Raji (cell line): ENCODE data around the gene SCAF8.

Experiments
- POLR2A ChIP-seq: IDR thresholded peaks from 2 replicates; pipeline ENCODE4 v1.6.1; 2011; ENCODE audit warnings: low read depth, low read length, control low read depth; ENCODE audit not compliant: insufficient read depth

Gene SCAF8, protein sequence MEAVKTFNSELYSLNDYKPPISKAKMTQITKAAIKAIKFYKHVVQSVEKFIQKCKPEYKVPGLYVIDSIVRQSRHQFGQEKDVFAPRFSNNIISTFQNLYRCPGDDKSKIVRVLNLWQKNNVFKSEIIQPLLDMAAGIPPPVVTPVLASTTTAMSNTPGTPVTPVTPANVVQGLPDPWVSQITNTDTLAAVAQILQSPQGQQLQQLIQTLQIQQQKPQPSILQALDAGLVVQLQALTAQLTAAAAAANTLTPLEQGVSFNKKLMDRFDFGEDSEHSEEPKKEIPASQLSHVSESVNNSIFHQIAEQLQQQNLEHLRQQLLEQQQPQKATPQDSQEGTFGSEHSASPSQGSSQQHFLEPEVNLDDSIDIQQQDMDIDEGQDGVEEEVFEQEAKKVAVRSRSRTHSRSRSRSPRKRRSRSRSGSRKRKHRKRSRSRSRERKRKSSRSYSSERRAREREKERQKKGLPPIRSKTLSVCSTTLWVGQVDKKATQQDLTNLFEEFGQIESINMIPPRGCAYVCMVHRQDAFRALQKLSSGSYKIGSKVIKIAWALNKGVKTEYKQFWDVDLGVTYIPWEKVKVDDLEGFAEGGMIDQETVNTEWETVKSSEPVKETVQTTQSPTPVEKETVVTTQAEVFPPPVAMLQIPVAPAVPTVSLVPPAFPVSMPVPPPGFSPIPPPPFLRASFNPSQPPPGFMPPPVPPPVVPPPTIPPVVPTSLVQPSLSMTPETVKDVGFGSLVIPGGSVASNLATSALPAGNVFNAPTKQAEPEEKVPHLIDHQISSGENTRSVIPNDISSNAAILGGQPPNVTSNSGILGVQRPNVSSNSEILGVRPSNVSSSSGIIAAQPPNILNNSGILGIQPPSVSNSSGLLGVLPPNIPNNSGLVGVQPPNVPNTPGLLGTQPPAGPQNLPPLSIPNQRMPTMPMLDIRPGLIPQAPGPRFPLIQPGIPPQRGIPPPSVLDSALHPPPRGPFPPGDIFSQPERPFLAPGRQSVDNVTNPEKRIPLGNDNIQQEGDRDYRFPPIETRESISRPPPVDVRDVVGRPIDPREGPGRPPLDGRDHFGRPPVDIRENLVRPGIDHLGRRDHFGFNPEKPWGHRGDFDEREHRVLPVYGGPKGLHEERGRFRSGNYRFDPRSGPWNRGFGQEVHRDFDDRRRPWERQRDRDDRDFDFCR (N-terminal part only)

DNA sequence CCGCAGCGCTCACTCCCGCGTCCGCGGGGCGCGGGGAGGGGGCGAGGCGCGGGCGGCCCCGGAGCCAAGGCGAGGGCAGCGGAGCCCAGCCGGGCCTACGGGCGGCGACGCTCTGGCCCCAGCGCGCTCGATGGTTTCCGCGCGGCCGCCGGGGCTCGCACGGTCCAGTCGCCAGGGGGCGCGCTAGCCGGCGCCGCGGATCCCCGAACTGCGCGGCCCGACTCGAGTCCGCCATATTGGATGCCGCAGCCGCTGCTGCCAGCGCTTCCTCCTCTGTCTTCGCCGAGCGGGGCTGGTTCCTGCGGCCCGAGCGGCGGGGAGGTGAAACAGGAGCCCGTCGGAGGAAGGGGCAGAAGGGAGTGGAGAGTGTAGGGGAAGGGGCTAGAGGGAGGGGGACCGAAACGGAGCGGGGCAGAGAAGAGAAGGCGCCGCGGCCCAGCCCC is at the start of gene SCAF8:
Gene SCAF8 (plus strand): TSS at position 234 of the 443 bp plus-strand sequence. CDS start 485 bp downstream, outside the sequence.
- peak; percentile 80 for TF ChIP-seq POLR2A

DNA sequence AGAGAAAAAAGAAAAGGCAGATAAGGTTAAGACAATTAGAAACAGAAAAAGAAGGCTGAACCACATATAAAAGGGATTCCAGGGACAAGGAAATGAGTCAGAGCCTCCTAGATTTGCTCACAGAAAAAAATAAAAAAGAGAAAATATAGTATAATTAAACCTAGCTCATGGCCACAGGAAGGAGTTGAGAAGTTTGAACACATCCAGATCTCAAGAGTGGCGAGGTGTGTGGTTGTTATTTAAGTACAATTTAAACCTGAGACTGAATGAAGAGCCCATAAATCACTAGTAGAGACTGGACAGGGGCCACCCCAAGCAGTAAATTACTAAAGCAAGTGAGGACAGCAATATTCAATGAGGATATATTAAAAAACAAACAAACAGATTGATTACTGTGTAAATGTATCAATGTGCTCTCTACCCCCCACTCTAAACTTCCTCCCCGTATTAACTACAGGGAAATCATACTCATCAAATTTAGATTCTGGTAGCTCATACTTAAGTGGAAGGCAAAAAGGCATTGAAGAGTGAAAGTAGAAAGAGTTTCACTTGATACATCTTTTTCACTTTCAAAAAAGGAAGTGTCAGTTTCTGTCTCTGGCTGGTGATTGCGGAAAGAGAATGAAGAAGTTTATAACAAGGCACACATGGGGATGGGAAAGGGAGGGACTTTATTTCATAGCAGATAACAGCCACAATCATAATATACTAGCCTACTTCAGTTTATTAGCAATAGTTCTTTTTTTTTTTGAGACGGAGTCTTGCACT is 49.3 kb upstream of the SCAF8 start:
- TF ChIP-seq POLR2A, result 0 out of 2 replicates have a peak, but pooled peaks have one; percentile 13

DNA sequence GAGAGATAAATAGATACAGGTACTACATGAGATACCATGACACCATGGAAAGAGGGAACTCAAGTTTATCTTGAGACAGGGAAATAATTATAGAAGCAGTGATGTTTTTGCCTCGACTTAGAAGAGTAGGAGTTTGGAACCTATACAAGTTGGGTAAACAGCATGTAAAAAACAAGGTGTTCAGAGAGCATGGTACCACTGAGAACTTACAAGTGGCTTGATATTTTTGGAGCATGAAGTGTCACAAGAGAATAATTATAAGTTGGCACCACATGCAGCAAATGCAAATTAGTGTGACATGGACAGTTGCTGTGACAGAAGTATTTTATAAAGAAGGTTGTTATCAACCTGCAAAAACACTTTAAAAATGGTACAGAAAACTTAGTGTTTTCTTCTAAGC is 47.1 kb upstream of the SCAF8 start:
- TF ChIP-seq POLR2A, result no peak

DNA sequence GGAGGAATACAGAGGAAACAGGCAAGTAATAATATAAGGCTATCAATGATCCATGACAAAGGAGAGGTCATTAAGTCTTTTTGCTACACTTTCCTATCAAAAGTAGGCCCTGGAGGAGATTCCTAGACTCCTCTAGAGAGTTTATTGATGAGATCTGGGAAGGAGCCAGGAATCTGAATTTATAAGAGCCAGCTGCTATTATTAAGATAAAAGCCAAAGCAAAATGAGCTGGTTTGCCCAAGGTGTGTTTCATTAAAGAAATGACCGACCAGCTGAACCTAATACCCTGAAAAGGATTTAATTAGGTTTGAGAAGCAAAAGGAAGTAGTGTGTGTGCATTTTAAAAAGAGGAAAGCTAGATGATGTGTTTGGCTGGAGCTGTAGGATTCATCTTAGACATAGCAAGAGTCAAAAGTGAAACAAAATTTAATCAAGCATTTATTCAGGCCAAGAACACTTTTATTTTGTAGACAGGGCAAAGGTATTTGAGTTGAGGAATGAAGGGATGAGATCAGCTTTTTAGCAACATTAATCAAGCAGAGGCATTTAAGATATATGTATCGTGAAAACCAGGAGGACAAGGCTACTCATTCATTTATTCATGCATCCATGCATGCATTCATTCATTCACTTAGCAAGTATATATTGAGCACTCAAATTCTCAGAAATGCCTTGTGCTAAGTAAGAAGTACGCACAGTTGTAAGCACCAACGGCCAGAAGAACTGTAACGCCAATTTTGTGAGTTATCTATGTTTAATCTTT is 43.5 kb upstream of the SCAF8 start:
- TF ChIP-seq POLR2A, result no peak

DNA sequence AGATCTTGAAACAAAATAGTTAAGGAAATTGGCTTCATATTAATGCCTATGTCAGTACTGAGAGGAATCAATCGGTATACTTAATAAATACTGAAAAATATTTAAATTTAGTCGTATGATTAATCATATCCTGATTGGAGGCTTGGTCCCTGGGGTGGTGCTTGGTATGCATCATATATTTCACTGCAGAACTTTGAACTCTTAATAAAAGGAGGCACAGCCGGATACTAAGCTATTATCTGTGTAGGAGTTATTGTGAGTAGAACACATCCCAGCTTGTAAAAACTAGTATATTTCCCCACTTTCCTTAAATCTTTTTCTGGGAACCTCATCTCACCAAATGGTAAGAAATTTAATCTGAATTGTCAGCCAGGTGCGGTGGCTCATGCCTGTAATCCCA is 42.4 kb upstream of the SCAF8 start:
- TF ChIP-seq POLR2A, result no peak

DNA sequence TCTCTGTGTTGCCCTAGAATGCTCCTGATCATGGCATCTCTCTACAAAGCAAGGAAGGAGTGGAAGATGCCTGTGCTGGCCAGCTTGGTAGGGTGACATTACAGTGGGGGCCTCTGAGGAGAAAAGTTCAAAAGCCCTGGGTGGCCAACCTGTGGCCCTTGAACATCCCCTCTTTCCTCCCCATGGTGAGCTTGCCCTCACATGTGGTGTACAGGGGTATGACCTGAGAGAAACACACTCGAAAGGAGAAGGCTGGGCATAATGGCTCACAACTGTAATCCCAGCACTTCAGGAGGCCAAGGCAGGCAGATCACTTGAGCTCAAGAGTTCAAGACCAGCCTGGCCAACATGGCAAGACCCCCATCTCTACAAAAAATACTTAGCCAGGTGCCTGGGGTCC is 36.6 kb upstream of the SCAF8 start:
- no peak for TF ChIP-seq POLR2A

DNA sequence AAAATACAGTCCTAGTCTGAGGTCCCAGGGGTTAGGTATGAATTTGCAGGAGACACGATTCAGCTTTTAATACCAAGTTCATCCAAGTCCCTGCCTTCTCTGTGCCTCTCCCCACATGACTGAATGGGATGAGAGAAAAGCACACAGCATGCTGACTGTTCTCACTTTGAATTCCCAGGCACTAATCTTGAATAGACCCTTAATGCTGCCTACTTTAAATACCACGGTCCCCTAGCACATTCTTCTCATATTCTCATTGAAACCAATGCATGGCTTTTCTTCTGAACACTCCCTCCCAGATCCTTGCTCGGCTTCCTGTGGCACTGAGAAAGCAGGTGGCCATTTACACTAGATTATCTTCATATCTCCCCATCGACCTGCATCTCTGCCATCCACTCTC is 30.1 kb upstream of the SCAF8 start:
- no peak for TF ChIP-seq POLR2A

DNA sequence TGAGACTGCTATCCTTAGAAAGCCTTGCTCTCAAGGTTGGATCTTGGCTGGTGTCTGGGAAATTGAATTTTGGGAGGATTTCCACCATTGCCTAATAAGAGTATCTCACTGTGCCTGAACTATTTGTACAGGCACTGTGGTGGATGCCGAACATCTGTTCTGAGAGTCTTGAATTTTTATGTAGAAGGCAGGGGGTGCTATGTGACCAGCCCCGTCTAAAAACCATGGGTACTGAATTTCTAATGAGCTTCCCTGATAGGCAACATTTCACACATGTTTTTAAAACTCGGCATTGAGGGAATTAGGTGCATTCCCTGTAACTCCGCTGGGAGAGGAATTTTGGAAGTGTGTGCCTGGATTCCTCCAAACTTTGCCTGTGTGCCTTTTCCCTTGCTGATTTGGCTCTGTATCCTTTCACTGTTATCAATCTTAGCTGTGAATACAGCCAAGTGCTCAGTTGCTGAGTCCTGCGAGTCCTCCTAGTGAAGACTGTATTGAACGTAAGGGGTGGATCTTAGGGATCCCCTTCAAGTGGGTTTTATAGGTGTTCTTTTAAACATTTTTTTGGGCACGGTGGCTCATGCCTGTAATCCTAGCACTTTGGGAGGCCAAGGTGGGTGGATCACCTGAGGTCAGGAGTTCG is 27.6 kb upstream of the SCAF8 start:
- TF ChIP-seq POLR2A, result no peak

DNA sequence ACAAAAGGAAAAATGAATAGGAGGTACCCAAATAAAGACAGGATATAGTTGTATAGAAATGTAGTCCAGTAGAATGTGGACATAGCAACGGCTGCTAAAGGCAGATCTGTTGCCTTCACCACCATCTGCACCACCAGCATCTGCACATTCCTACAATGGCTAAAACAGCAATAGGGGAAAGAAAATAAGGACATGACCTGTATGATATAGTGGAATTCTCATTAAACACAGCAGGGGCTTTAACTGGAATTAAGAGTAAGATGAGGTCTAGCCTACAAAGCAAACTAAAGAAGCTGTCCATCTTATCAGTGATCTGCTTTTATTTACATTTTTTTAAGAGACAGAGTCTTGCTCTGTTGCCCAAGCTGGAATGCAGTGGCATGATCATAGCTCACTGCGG is 26.8 kb upstream of the SCAF8 start:
- no peak for TF ChIP-seq POLR2A

DNA sequence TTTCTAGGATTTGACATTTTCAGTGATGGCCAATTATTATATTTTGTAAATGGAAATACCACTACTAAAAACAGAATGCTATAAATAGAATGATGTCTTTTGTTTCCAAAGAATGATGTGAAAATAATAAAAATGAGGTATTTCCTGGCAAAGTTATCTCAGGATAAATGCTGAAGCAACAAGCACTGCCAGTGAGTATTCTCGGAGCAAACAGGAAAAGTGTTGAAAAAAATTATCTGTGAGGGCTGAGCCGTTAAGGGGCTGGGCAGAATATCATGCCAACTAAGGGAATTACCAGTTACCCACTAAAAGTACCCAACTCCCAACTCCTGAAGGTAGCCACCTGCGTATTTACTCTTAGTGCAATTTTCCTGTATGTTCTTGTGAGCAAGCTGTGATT is 23.6 kb upstream of the SCAF8 start:
- TF ChIP-seq POLR2A, result no peak

DNA sequence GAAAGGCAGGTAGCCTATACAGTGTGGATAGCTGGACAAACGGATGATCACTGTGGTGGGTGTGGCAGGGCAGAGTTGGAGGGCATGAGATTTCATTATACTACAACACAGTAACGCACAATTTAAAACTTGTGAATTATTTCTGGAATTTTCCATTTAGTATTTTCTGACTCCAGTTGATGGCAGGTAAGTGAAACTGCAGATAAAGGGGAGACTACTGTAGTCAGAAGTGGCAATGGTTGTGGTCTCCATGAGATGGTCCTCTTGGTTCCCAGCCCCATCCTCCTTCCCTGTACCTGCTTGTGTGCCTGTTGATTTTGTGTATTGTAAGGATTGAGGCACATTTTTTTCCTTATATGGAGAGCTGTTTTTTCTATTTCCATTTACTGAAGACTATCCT is 22.5 kb upstream of the SCAF8 start:
- no peak for TF ChIP-seq POLR2A

DNA sequence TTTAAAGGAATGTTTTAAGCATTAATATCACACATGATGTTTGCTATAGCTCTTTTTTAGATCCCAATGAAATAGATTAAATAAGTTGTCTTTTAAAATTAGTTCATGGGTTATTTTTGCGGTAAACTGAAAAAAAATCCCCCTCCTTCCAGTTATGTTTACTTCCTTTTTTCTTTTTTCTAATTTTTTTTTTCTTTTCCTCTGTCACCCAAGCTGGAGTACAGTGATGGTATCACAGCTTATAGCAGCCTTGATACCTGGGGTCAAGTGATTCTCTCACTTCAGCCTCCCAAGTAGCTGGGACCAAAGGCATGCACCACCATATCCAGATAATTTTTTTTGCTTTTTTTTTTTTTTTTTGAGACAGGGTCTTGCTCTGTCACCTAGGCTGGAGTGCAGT is 17.8 kb upstream of the SCAF8 start:
- no peak for TF ChIP-seq POLR2A

DNA sequence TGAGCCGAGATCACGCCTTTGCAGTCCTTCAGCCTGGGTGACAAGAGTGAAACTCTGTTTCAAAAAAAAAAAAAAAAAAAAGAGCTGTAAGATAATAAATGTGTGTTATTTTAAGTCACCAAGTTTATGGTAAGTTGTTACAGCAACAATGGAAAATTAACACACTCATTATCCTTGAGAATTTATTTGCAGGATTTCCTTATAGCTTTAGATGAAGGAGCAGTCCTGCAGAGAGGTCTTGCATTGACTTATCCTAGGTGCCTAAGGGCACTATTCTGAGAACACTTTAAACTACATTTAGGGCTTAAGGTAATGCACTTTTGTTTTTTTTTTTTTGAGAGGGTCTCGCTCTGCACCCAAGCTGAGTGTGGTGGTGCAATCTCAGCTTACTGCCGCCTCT is 13.8 kb upstream of the SCAF8 start:
- TF ChIP-seq POLR2A, result no peak
